Activated naive CD4-positive, alpha-beta T cell treated with anti-CD3 and anti-CD28 coated beads, Interleukin-2, amount 50 U/mL, for 16 hours (primary cell): ENCODE measurements around the gene TRIM37.
A peak's percentile ranks its signal among the peaks of the same experiment; 100 is the strongest.
"Not testable (repeated sequence)": the region's sequence is repeated elsewhere in the genome, so short reads cannot be mapped to it uniquely, and the experiment has no call there.

ENCODE experiments used
- DNase-seq: peaks from one replicate; pipeline ENCODE4 v3.0.0-alpha.2; 2020

TRIM37 gene

DNA sequence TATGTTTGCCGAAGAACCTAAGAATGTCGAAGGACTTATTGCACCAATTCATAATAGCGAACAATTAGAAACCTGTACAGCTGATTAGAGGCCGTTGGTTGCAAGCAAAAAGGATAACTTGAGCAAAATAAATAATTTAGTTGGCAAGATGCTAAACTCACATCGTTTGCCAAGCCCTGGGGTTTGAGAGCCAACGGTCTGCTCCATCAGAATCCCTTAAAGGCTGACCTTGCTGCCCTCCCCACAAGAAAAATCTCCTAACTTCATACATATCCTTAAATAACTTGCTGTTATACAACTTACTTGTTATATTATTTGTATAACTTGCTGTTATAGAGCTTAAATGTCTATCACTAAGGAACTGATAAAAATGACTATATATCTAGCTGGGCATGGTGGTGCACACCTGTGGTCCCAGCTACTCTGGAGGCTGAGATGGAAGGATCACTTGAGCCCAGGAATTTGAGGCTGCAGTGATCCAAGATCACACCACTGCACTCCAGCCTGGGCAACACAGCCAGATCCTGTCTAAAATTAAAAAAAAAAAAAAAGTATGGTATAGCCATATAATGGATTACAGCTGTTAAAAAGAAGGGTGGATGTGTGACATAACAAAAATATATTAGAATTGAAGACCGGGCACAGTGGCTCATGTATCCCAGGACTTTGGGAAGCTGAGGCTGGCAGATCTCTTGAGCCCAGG, 1.9 kb upstream of the TRIM37 start:
- no peak for DNase-seq

DNA sequence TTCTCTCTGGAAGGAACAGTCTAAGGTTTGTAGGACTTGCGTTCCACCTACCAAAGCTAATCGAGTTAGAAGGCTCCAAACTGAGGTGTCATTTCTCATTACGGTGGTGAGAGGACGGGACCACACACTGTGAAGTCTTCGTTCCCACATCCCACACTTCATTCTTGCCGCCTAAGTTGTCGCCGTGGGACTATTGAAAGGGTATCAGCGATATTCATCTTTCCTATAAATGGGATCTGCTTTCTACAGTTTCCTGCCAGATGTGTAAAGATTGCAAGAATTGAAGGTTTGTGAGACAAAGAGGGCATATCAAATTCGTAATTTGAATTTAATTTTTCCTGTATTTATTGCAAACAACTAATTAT, 608 bp upstream of the TRIM37 start:
- no peak for DNase-seq

- peak; percentile 77 for DNase-seq
Observed at GRCh38 chr17:59105852-59106462, 723 bp downstream of the TRIM37 start.

DNA sequence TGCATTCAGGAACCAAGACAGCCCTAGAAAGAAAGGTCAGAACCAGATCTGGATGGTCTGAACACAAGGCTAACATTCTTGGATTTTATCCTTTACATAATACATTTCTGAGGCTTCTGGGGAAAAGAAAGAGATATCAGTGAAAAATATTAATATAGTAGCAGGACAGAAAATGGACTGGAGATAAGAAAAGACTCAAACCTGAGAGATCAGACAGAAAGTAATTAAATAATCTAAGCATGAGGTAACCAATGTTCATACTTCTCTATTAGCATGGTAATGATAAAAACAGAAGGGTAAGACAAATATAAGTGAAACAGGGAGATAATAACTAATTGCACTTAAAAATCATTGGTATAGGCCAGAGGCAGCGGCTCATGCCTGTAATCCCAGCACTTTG, 5.5 kb downstream of the TRIM37 start:
- no peak for DNase-seq

GRCh38 chr17:59097876-59098275, 8.8 kb downstream of the TRIM37 start:
- no peak for DNase-seq

GRCh38 chr17:59094861-59095530, 11.7 kb downstream of the TRIM37 start:
- DNase-seq = no peak

GRCh38 chr17:59093702-59094231, 12.9 kb downstream of the TRIM37 start:
- DNase-seq = no peak

GRCh38 chr17:59093145-59093701, 13.5 kb downstream of the TRIM37 start:
- DNase-seq = no peak

- DNase-seq = not testable (repeated sequence)
Observed at GRCh38 chr17:59090593-59090992, 16.1 kb downstream of the TRIM37 start.

DNA sequence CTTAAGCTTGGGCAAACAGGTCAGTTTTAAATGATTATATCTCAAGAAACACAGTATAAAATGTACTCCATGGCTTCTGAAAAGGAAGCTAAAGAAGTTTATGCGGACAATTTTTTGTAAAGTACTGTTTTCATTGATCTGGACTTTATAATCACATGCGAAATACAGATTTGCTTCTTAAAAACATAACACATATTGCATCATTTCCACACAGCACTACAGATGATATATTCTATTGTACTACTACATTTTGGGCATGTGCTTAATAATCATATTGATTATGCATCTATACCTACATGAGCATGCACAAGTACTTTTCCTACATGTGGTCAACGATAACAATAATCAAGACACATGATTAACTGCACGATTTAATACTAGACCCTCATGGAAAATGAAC, 22.5 kb downstream of the TRIM37 start:
- DNase-seq = no peak

DNA sequence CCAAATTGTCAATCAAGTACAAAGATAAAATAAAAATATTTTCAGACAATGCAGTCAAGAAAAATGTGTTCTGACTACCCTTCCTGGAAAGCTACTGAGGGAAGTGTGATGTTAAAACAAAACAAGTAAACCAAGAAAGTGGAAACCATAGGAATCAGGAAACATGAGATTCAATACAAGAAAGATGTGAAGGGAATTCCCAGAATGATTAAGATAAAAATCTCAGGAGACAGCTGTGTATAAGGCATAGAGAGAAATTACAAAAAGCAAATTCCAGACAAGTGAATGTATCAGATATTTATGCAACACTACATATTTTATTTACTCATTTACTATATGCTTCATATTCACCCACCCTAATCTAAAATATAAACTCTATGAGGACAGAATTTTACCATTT, 32.2 kb downstream of the TRIM37 start:
- no peak for DNase-seq

- no peak for DNase-seq
Observed at GRCh38 chr17:59073972-59074371, 32.7 kb downstream of the TRIM37 start.

GRCh38 chr17:59069856-59070255, 36.8 kb downstream of the TRIM37 start:
- no peak for DNase-seq

GRCh38 chr17:59067756-59068155, 38.9 kb downstream of the TRIM37 start:
- DNase-seq = no peak

DNA sequence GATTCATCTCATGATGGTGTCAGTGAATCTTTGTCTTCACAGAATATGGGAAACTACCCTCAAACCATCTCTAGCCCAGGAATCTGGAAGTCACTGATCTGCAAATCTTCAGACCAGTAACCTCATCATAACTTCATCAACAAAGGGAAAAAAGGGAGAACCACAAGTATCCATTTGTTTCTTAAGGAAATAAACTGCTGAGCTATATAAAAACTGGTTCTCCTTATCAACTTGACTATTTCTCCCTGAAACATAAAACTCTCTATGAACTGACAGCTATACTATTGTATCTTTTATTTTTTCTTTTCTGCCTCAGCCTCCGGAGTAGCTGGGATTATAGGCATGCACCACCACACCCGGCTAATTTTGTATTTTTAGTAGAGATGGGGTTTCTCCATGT, 39.3 kb downstream of the TRIM37 start:
- no peak for DNase-seq

DNA sequence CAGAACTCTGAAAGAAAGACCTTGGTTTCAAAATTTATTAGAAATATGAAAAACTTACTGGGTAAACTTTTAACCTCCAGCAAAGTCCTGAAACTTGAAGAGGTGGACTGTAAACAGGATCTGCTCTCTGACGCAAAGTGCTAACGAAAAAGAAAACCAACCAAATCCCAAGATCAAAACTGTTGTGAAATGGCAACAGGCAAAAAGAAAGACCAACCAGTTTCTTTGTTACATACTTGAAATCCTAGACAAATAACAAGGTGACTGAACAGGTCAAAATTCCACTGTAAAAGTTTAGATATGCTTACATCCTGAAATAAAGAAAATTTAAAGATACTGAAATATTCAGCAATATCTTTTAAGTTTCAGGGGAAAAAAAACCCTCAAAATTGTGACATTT, 44.2 kb downstream of the TRIM37 start:
- no peak for DNase-seq

- DNase-seq = no peak
Observed at GRCh38 chr17:59056857-59057256, 49.8 kb downstream of the TRIM37 start.

DNA sequence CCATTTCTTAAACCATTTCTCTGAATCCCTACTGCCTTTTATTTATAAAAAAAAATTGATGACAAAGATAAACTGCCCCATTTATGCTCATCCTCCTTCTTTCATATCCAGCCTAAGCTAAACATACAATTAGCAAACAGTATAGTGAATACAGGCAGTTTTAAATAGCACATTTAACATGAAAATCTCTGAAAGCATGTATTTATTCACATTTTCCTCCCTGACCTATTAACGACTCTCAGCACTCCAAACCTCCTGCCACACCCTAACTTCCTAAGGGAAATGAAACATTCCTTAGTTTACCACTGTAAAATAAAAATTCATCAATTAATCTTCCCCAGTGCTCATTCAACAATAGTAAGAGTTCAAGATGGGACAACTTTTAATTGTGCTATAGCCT, 56.9 kb downstream of the TRIM37 start:
- no peak for DNase-seq

DNA sequence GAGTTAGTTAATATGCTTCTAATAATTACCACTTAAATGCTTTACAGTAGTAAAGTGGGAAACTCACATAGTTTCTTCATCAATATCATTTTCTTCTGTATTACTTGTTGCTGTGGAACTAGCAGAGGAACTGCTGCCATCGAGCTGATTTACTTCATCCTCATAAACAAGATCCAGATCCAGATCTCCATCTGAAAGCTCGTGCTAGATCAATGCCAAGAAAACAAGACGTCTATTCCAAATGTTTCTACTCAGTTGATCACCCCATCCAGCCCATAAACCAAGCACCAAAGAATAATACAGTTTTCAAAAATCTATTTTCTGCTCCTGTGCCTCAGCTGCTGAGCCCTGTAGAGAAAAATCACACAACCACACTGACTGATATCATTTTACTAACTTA, 59.1 kb downstream of the TRIM37 start:
- DNase-seq = no peak

DNA sequence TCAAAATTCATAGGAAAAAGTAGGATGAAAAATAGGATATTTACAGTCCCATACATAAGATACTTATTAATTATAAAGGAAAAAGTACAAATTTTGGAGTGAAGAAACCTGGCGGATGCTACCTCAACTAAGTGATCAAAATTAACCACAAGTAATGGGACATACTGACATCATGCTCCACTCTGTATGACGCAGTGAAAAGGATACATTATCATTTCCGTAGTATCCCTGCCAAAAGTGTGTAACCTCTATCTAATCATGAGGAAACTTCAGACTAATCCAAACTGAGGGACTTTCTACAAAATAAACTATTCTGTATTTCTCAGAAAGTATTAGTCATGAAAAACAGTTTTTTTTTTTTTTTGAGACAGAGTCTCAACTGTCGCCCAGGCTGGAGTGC, 60.5 kb downstream of the TRIM37 start:
- no peak for DNase-seq

DNA sequence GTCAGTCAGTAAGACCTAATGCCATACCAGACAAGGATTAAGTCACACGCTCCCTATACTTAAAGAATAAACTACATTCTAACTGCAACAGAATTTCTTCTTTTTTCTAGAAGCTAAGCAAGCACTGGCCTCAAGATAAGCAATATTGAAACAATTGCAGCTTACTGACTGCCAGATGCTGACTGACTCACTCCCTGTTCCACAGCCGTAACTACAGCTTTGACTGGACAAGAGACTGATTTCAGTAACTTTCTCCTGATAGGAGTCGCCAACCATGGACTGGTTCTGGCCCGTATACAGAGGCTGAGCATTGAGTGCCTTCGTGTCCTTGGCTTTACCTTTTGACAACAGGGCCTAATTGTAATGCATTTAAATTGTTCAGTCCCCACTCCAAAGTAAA, 67.9 kb downstream of the TRIM37 start:
- no peak for DNase-seq

DNA sequence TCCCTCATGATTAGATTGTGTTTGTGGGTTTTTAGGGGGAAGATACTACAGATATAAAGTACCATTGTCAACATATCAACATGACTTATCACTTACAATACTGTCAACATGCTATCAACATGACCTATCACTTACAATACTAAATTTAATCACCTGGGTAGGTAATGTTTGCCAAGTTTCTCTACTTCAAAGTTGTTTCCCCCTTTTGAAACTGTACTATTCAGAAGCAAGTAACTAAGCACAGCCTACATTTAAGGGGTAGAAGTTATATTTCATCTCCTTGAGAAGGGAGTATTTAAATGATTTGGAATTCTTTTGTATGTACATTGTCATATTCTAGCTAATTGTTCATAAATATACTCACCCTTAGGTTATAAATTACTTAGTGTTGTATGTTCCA, 68.7 kb downstream of the TRIM37 start:
- DNase-seq = no peak

- DNase-seq = no peak
Observed at GRCh38 chr17:59030811-59031210, 75.9 kb downstream of the TRIM37 start.

DNA sequence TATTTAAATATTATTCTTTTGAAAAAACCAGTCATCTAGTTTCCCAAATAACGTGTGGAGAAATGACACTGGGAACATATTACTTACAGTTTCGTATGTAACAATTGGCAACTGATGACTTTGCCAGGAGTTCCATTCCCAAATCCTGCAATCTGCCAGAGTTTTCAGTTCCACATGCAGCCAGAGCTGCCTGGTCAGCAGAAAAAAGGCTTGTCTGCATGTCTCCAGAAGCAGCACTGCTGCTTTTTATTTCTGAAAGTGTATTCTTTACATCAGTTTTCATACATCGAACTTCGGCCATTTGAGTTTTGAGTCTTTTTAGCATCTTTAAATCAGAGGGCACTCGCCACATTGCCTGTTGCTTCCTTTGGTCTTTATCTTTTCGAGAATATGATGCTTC, 78.4 kb downstream of the TRIM37 start:
- DNase-seq = no peak
